SH-SY5Y (cell line): ENCODE data around the gene NCAM1.

Experiments used
- GATA2 ChIP-seq: IDR thresholded peaks from 2 replicates; pipeline ENCODE4 v1.6.1; 2011; ENCODE audit warnings: mild to moderate bottlenecking, low read depth, low read length
- GATA3 ChIP-seq: IDR thresholded peaks from 2 replicates; pipeline ENCODE4 v1.6.1; 2011; ENCODE audit warnings: low read depth, mild to moderate bottlenecking, low read length, moderate library complexity

GRCh38 chr11:113137713-113138529 lies 176.7 kb downstream of the NCAM1 start:
- TF ChIP-seq GATA2 (peak; percentile 99), GATA3 (peak; percentile 96)
